CD8-positive, alpha-beta memory T cell (primary cell): ENCODE measurements around the gene STRN. TPM values are rescaled to one million over a fixed set of nuclear protein-coding genes. Genes with fewer than 3 reads are reported as not detected.
"Not testable (repeated sequence)": the region's sequence is repeated elsewhere in the genome, so short reads cannot be mapped to it uniquely, and the experiment has no call there.

Experiments
- CTCF ChIA-PET: fragments of 350-600 bp; sonication (Branson Sonifier 250); formaldehyde crosslinking; loops from one replicate; lab custom pipeline; 2021; ENCODE audit warnings: antibody characterized with exemption; lab: Charles Lee
- POLR2A ChIA-PET: fragments of 350-600 bp; sonication (Branson Sonifier 250); formaldehyde crosslinking; loops from one replicate; lab custom pipeline; 2021; ENCODE audit warnings: antibody characterized with exemption; lab: Charles Lee
- DNase-seq, 5 donors: peaks; one replicate each; pipeline versions ENCODE4 v3.0.0 to v3.0.0-alpha.2; 2020 to 2022; ENCODE audit warnings: mixed read lengths in 1 of 5
- H3K27ac ChIP-seq: one replicate; pipeline ENCODE4 v1.7.0; 2013; ENCODE audit warnings: low read depth, mild to moderate bottlenecking, low read length, moderate library complexity
- H3K27me3 ChIP-seq: 2 replicates; pipeline ENCODE4 v1.7.0; 2013; ENCODE audit warnings: low read length, mild to moderate bottlenecking; ENCODE audit not compliant: insufficient read depth, poor library complexity, severe bottlenecking
- H3K36me3 ChIP-seq: 2 replicates; pipeline ENCODE4 v1.7.0; 2013; ENCODE audit warnings: mild to moderate bottlenecking, low read length, moderate library complexity; ENCODE audit not compliant: insufficient read depth
- H3K4me1 ChIP-seq: 2 replicates; pipeline ENCODE4 v1.7.0; 2013; ENCODE audit warnings: mild to moderate bottlenecking, low read length, moderate library complexity; ENCODE audit not compliant: insufficient read depth
- H3K4me3 ChIP-seq: 2 replicates; pipeline ENCODE4 v1.7.0; 2013; ENCODE audit warnings: mild to moderate bottlenecking, low read length
- H3K9me3 ChIP-seq: 2 replicates; pipeline ENCODE4 v1.7.0; 2013; ENCODE audit warnings: mild to moderate bottlenecking, low read length
- H3K27ac Mint-ChIP-seq, 8 donors: one replicate each; pipeline ENCODE4 v1.8.0; 2020 to 2021; ENCODE audit warnings: mixed read lengths in 8 of 8, mild to moderate bottlenecking in 6 of 8, inconsistent platforms in 3 of 8, moderate library complexity in 3 of 8
- H3K27me3 Mint-ChIP-seq, 2 donors: one replicate each; pipeline ENCODE4 v1.8.0; 2020 to 2021; ENCODE audit warnings: mixed read lengths in 2 of 2, mild to moderate bottlenecking in 1 of 2, moderate library complexity in 1 of 2
- H3K36me3 Mint-ChIP-seq, 3 donors: one replicate each; pipeline ENCODE4 v1.8.0; 2020 to 2021; ENCODE audit warnings: mixed read lengths in 3 of 3, inconsistent platforms in 1 of 3, mild to moderate bottlenecking in 1 of 3
- H3K4me1 Mint-ChIP-seq, 3 donors: one replicate each; pipeline ENCODE4 v1.8.0; 2020 to 2021; ENCODE audit warnings: mixed read lengths in 3 of 3, inconsistent platforms in 1 of 3, mild to moderate bottlenecking in 1 of 3
- H3K4me3 Mint-ChIP-seq, 7 donors: one replicate each; pipeline ENCODE4 v1.8.0; 2020 to 2021; ENCODE audit warnings: mixed read lengths in 7 of 7, mild to moderate bottlenecking in 6 of 7, moderate library complexity in 4 of 7, inconsistent platforms in 2 of 7
- H3K9me3 Mint-ChIP-seq, 5 donors: one replicate each; pipeline ENCODE4 v1.8.0; 2020 to 2022; ENCODE audit warnings: mixed read lengths in 5 of 5, mild to moderate bottlenecking in 3 of 5, moderate library complexity in 2 of 5, inconsistent platforms in 1 of 5
- polyA plus RNA-seq: library from polyadenylated mRNA; unstranded; fragments of 300-500 nt; fragmentation: Illumina TruSeq; gene quantifications from one replicate; pipeline ENCODE4 v1.2.3, GENCODE V29; 2021
- total RNA-seq, 2 experiments: library from RNA; stranded (reverse); gene quantifications; one replicate each; pipeline ENCODE4 v1.2.3, GENCODE V29; 2021

Gene STRN
- total and polyA plus RNA-seq, 3 experiments from 2014 or later = 10.5 to 28.3 (median 26.9) TPM

DNA sequence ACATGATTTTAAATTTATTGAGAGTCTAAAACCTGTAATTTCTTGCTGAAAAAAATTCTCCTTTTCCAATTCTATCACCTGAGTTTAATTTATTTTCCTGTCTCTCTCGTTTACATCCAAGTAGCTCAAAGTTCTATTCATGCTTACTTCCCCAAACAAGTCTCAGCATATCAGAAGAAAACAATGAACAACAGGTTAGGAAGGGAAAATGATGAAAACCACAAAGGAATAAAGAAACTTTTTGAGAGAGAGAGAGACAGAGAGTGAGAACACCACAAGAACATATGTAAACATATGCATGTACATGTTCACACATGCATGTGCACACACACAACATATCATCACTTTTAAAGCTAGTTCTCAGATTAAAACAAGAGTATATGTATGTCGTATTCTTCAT lies 112.1 kb downstream of the STRN start:
- H3K4me3 Mint-ChIP-seq = no peak overlapping the region
- peaks cover 21 to 81% (median 38%) of the 10 kb centered on the region in 3 donors for H3K36me3 Mint-ChIP-seq
- Histone ChIP-seq H3K4me3 (no peak overlapping the region), H3K9me3 (no peaks in the 10 kb centered on the region), H3K36me3 (peaks cover 2% of the 10 kb centered on the region), H3K4me1 (no peaks in the 10 kb centered on the region), H3K27me3 (no peaks in the 10 kb centered on the region), H3K27ac (no peak overlapping the region)
- H3K27ac Mint-ChIP-seq = peak overlapping the region in 2 of 8 donors; percentile 32 to 50
- H3K4me1 Mint-ChIP-seq = peaks cover 0 to 12% (median 3%) of the 10 kb centered on the region in 3 donors
- POLR2A ChIA-PET = no interaction called here
- CTCF ChIA-PET = no interaction called here
- no peak for DNase-seq
- H3K9me3 Mint-ChIP-seq = no peaks in the 10 kb centered on the region
- no peaks in the 10 kb centered on the region for H3K27me3 Mint-ChIP-seq

GRCh38 chr2:36849265-36849664 lies 117.1 kb downstream of the STRN start:
- Histone ChIP-seq H3K27me3 (no peaks in the 10 kb centered on the region), H3K4me3 (no peak overlapping the region), H3K36me3 (peaks cover 10% of the 10 kb centered on the region), H3K27ac (no peak overlapping the region), H3K9me3 (no peaks in the 10 kb centered on the region), H3K4me1 (no peaks in the 10 kb centered on the region)
- H3K4me1 Mint-ChIP-seq = no peaks in the 10 kb centered on the region
- peaks cover 20 to 61% (median 33%) of the 10 kb centered on the region in 3 donors for H3K36me3 Mint-ChIP-seq
- no peaks in the 10 kb centered on the region for H3K27me3 Mint-ChIP-seq
- DNase-seq = no peak
- H3K4me3 Mint-ChIP-seq = no peak overlapping the region
- ChIA-PET POLR2A (no interaction called here), CTCF (no interaction called here)
- H3K27ac Mint-ChIP-seq = no peak overlapping the region
- no peaks in the 10 kb centered on the region for H3K9me3 Mint-ChIP-seq

- peak overlapping the region in 3 of 8 donors; percentile 34 to 64 (median 38) for H3K27ac Mint-ChIP-seq
- no peaks in the 10 kb centered on the region for H3K4me1 Mint-ChIP-seq
- no peaks in the 10 kb centered on the region for H3K27me3 Mint-ChIP-seq
- no peak for DNase-seq
- H3K36me3 ChIP-seq = peaks cover 5% of the 10 kb centered on the region
- H3K36me3 Mint-ChIP-seq = peaks cover 0 to 32% (median 16%) of the 10 kb centered on the region in 3 donors
- no peak overlapping the region for H3K27ac ChIP-seq
- no peak overlapping the region for H3K4me3 ChIP-seq
- no peak overlapping the region for H3K4me3 Mint-ChIP-seq
- CTCF ChIA-PET = no interaction called here
- H3K9me3 Mint-ChIP-seq = no peaks in the 10 kb centered on the region
- H3K9me3 ChIP-seq = no peaks in the 10 kb centered on the region
- H3K27me3 ChIP-seq = no peaks in the 10 kb centered on the region
- H3K4me1 ChIP-seq = no peaks in the 10 kb centered on the region
- POLR2A ChIA-PET = no interaction called here
These were observed 122.5 kb downstream of the STRN start for GRCh38 chr2:36843838-36844237.

GRCh38 chr2:36839976-36840617 lies 126.2 kb downstream of the STRN start:
- Histone ChIP-seq H3K4me1 (no peaks in the 10 kb centered on the region), H3K9me3 (no peaks in the 10 kb centered on the region), H3K27me3 (no peaks in the 10 kb centered on the region), H3K27ac (no peak overlapping the region), H3K4me3 (no peak overlapping the region), H3K36me3 (no peaks in the 10 kb centered on the region)
- H3K36me3 Mint-ChIP-seq = peaks cover 0 to 15% (median 5%) of the 10 kb centered on the region in 3 donors
- POLR2A ChIA-PET = no interaction called here
- no peak for DNase-seq
- H3K4me1 Mint-ChIP-seq = peaks cover 3 to 5% (median 4%) of the 10 kb centered on the region in 3 donors
- CTCF ChIA-PET = no interaction called here
- no peaks in the 10 kb centered on the region for H3K9me3 Mint-ChIP-seq
- no peak overlapping the region for H3K4me3 Mint-ChIP-seq
- H3K27ac Mint-ChIP-seq = no peak overlapping the region
- no peaks in the 10 kb centered on the region for H3K27me3 Mint-ChIP-seq

DNA sequence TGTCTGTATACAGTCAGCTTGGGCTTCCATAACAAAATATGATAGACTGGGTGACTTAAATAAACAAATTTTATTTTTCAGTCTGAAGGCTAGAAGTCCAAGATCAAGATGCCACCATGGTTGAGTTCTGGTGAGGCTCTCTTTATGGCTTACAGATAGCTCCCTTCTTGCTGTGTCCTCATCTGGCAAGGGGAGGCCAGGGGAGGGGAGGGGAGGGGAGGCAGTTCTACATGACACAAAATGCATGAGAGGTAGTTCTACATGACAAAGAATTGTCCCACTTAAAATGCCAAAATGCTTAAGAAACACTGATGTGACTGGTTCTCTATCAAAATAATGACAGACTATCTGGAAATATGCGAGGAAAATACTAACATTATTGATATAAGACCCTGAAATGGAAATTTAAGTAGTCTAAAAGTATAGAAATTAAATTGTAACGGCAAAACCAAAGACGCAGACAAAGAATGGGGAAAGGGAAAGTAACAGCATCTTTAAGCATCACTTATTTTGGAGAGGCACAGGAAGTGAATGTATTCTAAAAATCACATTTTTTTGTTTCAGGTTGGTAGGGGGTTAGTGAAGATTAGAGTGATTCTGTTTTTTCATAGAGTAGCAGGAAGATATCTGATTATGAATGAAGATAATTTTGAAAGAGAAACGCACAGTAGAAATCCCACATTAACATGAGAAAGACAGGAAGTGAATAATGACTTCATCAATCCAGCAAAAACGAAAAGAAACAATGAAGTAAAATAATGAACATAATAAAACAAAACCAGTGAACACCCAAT lies 131.4 kb downstream of the STRN start:
- no peaks in the 10 kb centered on the region for H3K36me3 ChIP-seq
- Mint-ChIP-seq H3K4me1 (peaks cover 6 to 12% (median 7%) of the 10 kb centered on the region in 3 donors), H3K9me3 (peaks cover 0 to 2% (median 0%) of the 10 kb centered on the region in 5 donors), H3K4me3 (no peak overlapping the region), H3K27ac (peak overlapping the region in 5 of 8 donors; percentile 2 to 62 (median 8)), H3K27me3 (peaks cover 2 to 13% of the 10 kb centered on the region in 2 donors), H3K36me3 (peaks cover 0 to 11% (median 1%) of the 10 kb centered on the region in 3 donors)
- H3K4me1 ChIP-seq = no peaks in the 10 kb centered on the region
- no peaks in the 10 kb centered on the region for H3K27me3 ChIP-seq
- peak in 2 of 5 donors; percentile 5 to 13 for DNase-seq
- POLR2A ChIA-PET = no interaction called here
- no peak overlapping the region for H3K27ac ChIP-seq
- H3K4me3 ChIP-seq = no peak overlapping the region
- no peaks in the 10 kb centered on the region for H3K9me3 ChIP-seq
- CTCF ChIA-PET = no interaction called here

GRCh38 chr2:36834203-36834602 lies 132.1 kb downstream of the STRN start:
- peaks cover 0 to 11% (median 1%) of the 10 kb centered on the region in 3 donors for H3K36me3 Mint-ChIP-seq
- peaks cover 6 to 12% (median 7%) of the 10 kb centered on the region in 3 donors for H3K4me1 Mint-ChIP-seq
- no peak for DNase-seq
- ChIA-PET POLR2A (no interaction called here), CTCF (no interaction called here)
- H3K27ac Mint-ChIP-seq = no peak overlapping the region
- Histone ChIP-seq H3K27me3 (no peaks in the 10 kb centered on the region), H3K36me3 (no peaks in the 10 kb centered on the region), H3K4me1 (no peaks in the 10 kb centered on the region), H3K9me3 (no peaks in the 10 kb centered on the region), H3K4me3 (no peak overlapping the region), H3K27ac (no peak overlapping the region)
- peaks cover 0 to 2% (median 0%) of the 10 kb centered on the region in 5 donors for H3K9me3 Mint-ChIP-seq
- no peak overlapping the region for H3K4me3 Mint-ChIP-seq
- H3K27me3 Mint-ChIP-seq = peaks cover 2 to 13% of the 10 kb centered on the region in 2 donors

GRCh38 chr2:36831185-36831584 lies 135.2 kb downstream of the STRN start:
- CTCF ChIA-PET = no interaction called here

GRCh38 chr2:36824683-36825082 lies 141.7 kb downstream of the STRN start:
- CTCF ChIA-PET, H3K4me3 ChIP-seq, H3K27me3 ChIP-seq, H3K27ac Mint-ChIP-seq, H3K4me3 Mint-ChIP-seq, H3K9me3 Mint-ChIP-seq, H3K36me3 ChIP-seq, DNase-seq, H3K4me1 ChIP-seq, H3K9me3 ChIP-seq, POLR2A ChIA-PET, H3K4me1 Mint-ChIP-seq, H3K36me3 Mint-ChIP-seq, H3K27ac ChIP-seq: not testable (repeated sequence)
- H3K27me3 Mint-ChIP-seq = peaks cover 3 to 12% of the 10 kb centered on the region in 2 donors

More at GRCh38 chr2:36831185-36831584, 135.2 kb downstream of the STRN start:
- no peaks in the 10 kb centered on the region for H3K4me1 ChIP-seq
- no peak for DNase-seq
- no peak overlapping the region for H3K27ac ChIP-seq
- H3K36me3 Mint-ChIP-seq = peaks cover 0 to 11% (median 1%) of the 10 kb centered on the region in 3 donors
- H3K27ac Mint-ChIP-seq = no peak overlapping the region
- H3K4me3 ChIP-seq = no peak overlapping the region
- H3K9me3 Mint-ChIP-seq = peaks cover 0 to 2% (median 0%) of the 10 kb centered on the region in 5 donors
- POLR2A ChIA-PET = no interaction called here
- H3K4me1 Mint-ChIP-seq = peaks cover 6 to 12% (median 7%) of the 10 kb centered on the region in 3 donors
- H3K4me3 Mint-ChIP-seq = no peak overlapping the region
- H3K27me3 Mint-ChIP-seq = peaks cover 2 to 18% of the 10 kb centered on the region in 2 donors
- H3K36me3 ChIP-seq = no peaks in the 10 kb centered on the region
- H3K27me3 ChIP-seq = no peaks in the 10 kb centered on the region
- H3K9me3 ChIP-seq = no peaks in the 10 kb centered on the region
